GM12892 (cell line): ENCODE data around the gene NOX4. TPM values are rescaled to one million over a fixed set of nuclear protein-coding genes. Genes with fewer than 3 reads are reported as not detected.

ENCODE experiments used
- DNase-seq: peaks from one replicate; pipeline ENCODE4 v3.0.0; 2011; ENCODE audit not compliant: insufficient read length
- FAIRE-seq: peaks from 2 replicates; lab custom pipeline; 2011; peaks lifted over from hg19 to GRCh38; lab: Jason Lieb, UNC
- POLR2A ChIP-seq: IDR thresholded peaks from 2 replicates; pipeline ENCODE4 v1.6.1; 2011; ENCODE audit warnings: low read depth, low read length, control low read depth
- POLR2AphosphoS5 ChIP-seq: IDR thresholded peaks from 2 replicates; pipeline ENCODE4 v1.6.1; 2011; ENCODE audit warnings: low read depth, low read length, control low read depth
- TAF1 ChIP-seq: IDR thresholded peaks from 2 replicates; pipeline ENCODE4 v1.6.1; 2011; ENCODE audit warnings: low read depth, mild to moderate bottlenecking, control low read depth, low read length, borderline replicate concordance
- polyA plus RNA-seq: library from polyadenylated mRNA; unstranded; fragments of >200 nt; gene quantifications from one replicate; pipeline ENCODE4 v1.2.1, GENCODE V29; 2012; ENCODE audit warnings: missing spikeins, inconsistent platforms; ENCODE audit not compliant: missing spikeins

Gene NOX4
- not detected for polyA plus RNA-seq

DNA sequence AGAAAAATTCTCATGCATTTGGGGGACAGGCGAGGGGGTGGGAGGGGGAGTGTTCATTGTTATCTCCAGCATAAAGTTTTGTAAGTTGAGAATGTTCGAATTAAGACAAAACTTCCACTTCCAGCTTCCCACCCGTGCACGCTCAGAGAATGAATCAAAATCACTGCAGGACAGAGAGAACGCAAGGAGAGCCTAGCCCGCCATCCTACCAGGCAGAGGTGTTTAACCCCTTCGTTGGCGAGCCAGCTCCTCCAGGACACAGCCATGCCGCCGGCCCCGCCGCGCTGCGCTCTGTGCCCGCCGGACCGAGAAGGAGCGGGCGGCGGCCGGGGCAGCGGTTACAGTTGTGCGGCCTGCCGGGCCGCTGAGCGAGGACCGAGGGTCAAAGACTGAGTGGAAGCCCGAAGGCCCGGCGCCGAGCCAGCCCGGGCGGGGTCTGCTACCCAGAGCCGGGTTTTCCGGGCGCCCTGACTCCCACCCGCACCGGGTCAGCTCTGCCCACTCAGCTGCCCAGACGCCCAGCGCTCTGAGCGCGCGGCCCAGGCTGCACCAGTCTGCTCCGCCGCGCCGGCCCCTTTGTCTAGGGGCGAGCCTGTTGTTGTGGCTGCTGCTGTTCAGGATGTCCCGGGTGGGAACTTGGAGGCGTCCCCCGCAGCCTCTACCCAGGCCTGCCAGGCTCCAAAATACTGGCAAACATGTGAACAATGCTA, at the start of gene NOX4:
Gene NOX4 (minus strand): TSS at position 395 of the 710 bp plus-strand sequence. CDS start 129 bp downstream, at position 266.
- DNase-seq (no peak), FAIRE-seq (no peak)
- TF ChIP-seq POLR2A (no peak), POLR2AphosphoS5 (no peak), TAF1 (no peak)

DNA sequence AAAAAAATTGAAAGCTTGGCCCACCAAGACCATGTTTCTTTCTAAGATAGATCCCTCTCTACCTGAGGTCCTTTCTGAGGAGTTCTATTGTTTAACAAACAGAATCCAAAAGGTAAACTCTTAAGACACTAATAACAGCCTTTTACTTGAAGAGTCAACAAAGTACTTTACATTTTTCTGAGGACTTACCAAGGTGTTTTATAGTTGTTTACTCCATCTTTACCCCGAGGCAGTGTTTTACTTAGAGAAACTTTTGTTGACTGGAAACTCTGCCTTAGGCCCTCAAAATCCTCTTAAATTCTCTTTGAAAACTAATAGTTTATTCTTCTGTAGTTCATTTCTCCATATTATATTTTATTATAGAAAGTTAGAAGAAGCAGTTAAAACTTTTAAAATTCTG, 49.7 kb upstream of the NOX4 start:
- TF ChIP-seq POLR2AphosphoS5 (no peak), TAF1 (no peak), POLR2A (no peak)
- FAIRE-seq: no peak
- no peak for DNase-seq

GRCh38 chr11:89537936-89538335, 46.8 kb upstream of the NOX4 start:
- DNase-seq (no peak), FAIRE-seq (no peak)
- no peak for TF ChIP-seq POLR2A
- TF ChIP-seq POLR2AphosphoS5: no peak
- no peak for TF ChIP-seq TAF1

DNA sequence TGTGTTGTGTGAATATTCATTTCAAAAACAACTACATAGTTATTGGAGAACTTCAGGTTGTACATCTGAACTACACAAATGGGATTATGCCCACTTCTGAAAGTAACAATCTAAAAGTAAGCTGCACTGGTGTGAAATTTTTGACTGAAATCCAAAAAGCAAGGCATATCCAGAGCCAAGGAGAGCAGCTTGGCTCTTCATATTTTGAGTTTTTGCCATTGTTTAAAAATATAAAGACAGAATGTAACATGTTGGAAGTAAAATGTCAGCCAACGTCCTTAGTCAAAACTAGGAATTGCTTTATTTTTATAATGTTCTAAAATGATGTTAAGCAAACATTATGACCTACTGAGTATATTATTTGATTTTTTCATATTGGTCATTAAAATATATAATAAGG, 45.8 kb upstream of the NOX4 start:
- no peak for FAIRE-seq
- no peak for DNase-seq
- no peak for TF ChIP-seq TAF1
- TF ChIP-seq POLR2AphosphoS5: no peak
- no peak for TF ChIP-seq POLR2A

DNA sequence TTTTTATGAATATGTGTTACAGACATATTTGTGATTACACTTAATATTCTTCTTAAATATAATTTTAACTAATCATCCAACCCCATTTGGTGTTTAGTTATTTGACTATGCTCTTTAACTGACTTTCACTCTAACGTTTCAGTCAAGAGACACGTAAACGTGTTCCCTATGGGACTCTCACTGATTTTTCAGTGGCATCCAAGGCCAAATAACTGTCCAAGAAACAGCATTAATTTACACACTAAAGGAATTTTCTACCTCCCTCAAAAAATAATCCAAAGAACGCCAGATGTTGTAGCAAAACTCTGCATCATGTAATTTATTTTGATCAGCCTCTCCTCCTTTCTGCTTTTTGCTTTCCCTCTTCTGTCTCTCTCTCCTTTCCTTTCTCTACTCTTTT, 44.0 kb upstream of the NOX4 start:
- no peak for DNase-seq
- no peak for FAIRE-seq
- no peak for TF ChIP-seq POLR2A
- TF ChIP-seq POLR2AphosphoS5: no peak
- TF ChIP-seq TAF1: no peak

- DNase-seq (no peak), FAIRE-seq (no peak)
- TF ChIP-seq POLR2A: no peak
- no peak for TF ChIP-seq TAF1
- no peak for TF ChIP-seq POLR2AphosphoS5
Measured at GRCh38 chr11:89529626-89530380, 38.6 kb upstream of the NOX4 start.

GRCh38 chr11:89521792-89522191, 30.6 kb upstream of the NOX4 start:
- TF ChIP-seq TAF1 (no peak), POLR2AphosphoS5 (no peak), POLR2A (no peak)
- no peak for FAIRE-seq
- DNase-seq: no peak

- TF ChIP-seq TAF1: no peak
- no peak for TF ChIP-seq POLR2AphosphoS5
- TF ChIP-seq POLR2A: no peak
- FAIRE-seq (no peak), DNase-seq (no peak)
Measured at GRCh38 chr11:89521294-89521693, 30.1 kb upstream of the NOX4 start.

GRCh38 chr11:89516496-89516895, 25.3 kb upstream of the NOX4 start:
- no peak for FAIRE-seq
- TF ChIP-seq POLR2AphosphoS5 (no peak), POLR2A (no peak), TAF1 (no peak)
- no peak for DNase-seq

DNA sequence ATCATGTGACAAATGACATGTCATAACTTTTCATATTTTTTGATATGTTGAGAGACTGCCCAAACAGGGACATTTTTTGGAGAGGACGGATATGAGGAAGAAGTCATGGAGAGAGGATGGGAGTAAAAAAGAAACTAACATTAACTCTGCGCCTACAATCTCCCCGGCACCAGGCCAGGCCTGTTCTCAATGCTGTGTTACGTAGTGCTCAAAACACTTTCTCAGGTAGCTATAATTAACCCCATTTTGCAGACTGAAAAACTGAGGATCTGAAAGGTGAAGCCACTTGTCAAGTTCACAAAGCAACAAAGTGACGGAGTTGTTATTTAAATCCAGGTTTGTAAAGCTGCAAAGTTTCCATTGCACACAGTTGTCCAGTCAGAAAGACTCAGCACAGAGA, 17.4 kb upstream of the NOX4 start:
- no peak for FAIRE-seq
- no peak for DNase-seq
- TF ChIP-seq POLR2AphosphoS5 (no peak), POLR2A (no peak)

GRCh38 chr11:89504270-89504669, 13.1 kb upstream of the NOX4 start:
- no peak for TF ChIP-seq TAF1
- TF ChIP-seq POLR2AphosphoS5: no peak
- TF ChIP-seq POLR2A: no peak
- DNase-seq: no peak
- FAIRE-seq: no peak

DNA sequence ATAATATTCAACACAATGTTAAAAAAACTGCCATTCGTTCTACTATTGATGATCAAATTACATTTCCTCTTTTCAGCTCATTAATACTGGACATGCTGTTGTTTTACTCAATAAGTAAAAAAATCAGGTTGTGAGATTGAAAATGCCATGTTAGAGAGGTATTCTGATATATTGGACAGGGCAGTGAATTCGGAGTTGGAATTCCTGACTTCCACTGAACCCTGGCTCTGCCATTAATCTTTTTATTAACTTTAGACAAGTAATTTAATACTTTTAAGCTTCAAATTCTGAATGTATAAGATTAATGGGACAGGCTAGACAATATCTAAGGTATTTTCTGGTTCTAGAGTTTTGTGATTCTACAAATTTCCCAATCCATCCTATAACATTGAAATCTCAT, 12.2 kb upstream of the NOX4 start:
- TF ChIP-seq TAF1 (no peak), POLR2AphosphoS5 (no peak), POLR2A (no peak)
- FAIRE-seq (no peak), DNase-seq (no peak)
